ENCODE results near the gene DPYSL3.
A peak's percentile ranks its signal among the peaks of the same experiment; 100 is the strongest.

Gene DPYSL3

DNA sequence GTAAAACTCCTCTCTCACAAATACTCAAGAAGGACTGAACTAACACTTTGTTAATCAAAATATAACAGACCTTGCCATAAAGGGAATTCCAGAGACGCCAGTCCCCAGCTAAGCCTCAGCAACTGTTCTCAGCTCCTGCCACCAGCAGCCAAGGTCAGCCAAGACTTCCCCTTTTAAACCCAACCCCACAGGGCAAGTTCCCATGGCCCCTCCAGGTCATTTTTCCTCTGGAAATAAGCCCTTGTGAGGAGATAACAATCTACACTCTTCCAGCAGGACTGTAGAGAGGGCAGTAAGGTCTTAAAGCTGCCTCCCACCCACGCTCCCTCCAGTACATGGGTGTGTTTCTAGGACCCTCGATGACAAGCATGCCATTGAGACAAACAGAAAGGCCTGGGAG lies 78.3 kb downstream of the DPYSL3 start:
- H3K9me3 Mint-ChIP-seq, result no peaks in the 10 kb centered on the region
- peak overlapping the region; percentile 70 to 81 (median 78) for H3K27ac Mint-ChIP-seq
- no peaks in the 10 kb centered on the region for H3K36me3 Mint-ChIP-seq (ENCODE audit: low read depth)
- TF ChIP-seq, protein P1, sequence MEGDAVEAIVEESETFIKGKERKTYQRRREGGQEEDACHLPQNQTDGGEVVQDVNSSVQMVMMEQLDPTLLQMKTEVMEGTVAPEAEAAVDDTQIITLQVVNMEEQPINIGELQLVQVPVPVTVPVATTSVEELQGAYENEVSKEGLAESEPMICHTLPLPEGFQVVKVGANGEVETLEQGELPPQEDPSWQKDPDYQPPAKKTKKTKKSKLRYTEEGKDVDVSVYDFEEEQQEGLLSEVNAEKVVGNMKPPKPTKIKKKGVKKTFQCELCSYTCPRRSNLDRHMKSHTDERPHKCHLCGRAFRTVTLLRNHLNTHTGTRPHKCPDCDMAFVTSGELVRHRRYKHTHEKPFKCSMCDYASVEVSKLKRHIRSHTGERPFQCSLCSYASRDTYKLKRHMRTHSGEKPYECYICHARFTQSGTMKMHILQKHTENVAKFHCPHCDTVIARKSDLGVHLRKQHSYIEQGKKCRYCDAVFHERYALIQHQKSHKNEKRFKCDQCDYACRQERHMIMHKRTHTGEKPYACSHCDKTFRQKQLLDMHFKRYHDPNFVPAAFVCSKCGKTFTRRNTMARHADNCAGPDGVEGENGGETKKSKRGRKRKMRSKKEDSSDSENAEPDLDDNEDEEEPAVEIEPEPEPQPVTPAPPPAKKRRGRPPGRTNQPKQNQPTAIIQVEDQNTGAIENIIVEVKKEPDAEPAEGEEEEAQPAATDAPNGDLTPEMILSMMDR (IDR thresholded peaks at IDR 0.05; ENCODE audit: unreplicated experiment in 3 of 3), result no peak
- H3K4me3 Mint-ChIP-seq, result no peak overlapping the region
- H3K27me3 Mint-ChIP-seq (ENCODE audit: low read depth), result no peaks in the 10 kb centered on the region
- H3K4me1 Mint-ChIP-seq, result peaks cover 49% of the 10 kb centered on the region

- no peaks in the 10 kb centered on the region for H3K36me3 Mint-ChIP-seq (ENCODE audit: low read depth)
Measured at GRCh38 chr5:147430628-147431027, 79.2 kb downstream of the DPYSL3 start.

GRCh38 chr5:147427521-147428401 lies 82.1 kb downstream of the DPYSL3 start:
- peaks cover 9% of the 10 kb centered on the region for H3K36me3 Mint-ChIP-seq (ENCODE audit: low read depth)
- peaks cover 51% of the 10 kb centered on the region for H3K4me1 Mint-ChIP-seq
- H3K4me3 Mint-ChIP-seq, result peak overlapping the region in 1 of 3 experiments; percentile 21
- H3K27me3 Mint-ChIP-seq (ENCODE audit: low read depth), result no peaks in the 10 kb centered on the region
- no peaks in the 10 kb centered on the region for H3K9me3 Mint-ChIP-seq
- H3K27ac Mint-ChIP-seq, result peak overlapping the region in 2 of 3 experiments; percentile 21 to 66
- TF ChIP-seq, protein P1 (IDR thresholded peaks at IDR 0.05; ENCODE audit: unreplicated experiment in 3 of 3), result no peak

More at GRCh38 chr5:147430628-147431027, 79.2 kb downstream of the DPYSL3 start:
- TF ChIP-seq, protein P1 (IDR thresholded peaks at IDR 0.05; ENCODE audit: unreplicated experiment in 3 of 3), result no peak
- no peaks in the 10 kb centered on the region for H3K27me3 Mint-ChIP-seq (ENCODE audit: low read depth)
- H3K4me1 Mint-ChIP-seq, result peaks cover 56% of the 10 kb centered on the region
- no peak overlapping the region for H3K4me3 Mint-ChIP-seq
- peak overlapping the region in 2 of 3 experiments; percentile 21 to 70 for H3K27ac Mint-ChIP-seq
- H3K9me3 Mint-ChIP-seq, result no peaks in the 10 kb centered on the region

DNA sequence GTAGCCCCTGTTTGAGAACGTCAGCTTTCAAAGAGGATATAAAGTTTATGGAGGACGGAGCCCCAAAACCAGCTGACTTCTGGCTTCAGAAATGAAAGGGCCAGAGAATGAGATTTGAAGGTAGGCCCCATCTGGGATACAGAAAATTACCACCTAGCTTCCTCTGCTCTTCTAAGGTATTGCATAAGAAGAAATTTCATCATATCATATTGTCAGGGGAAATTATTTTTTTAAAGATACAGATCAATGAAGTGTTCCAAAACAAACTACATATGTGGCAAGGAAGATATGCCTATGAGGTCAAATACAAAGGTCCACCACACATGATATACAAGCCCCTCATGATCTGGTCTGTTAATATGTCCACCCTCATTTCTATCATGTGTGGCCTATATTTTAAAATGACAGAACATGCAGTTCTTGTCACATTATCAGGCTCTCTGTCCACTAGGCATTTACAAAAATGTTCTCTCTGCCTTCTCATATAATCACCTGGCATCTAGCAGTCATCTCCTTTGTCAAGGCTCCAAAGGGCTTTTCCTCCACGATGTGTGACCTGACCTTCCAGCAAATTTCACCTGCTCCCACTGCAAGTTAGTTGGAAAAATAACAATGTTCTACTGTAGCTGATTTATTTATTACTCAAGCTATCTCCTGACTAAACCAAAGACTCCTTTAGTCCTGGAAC lies 83.1 kb downstream of the DPYSL3 start:
- H3K4me1 Mint-ChIP-seq, result peaks cover 41% of the 10 kb centered on the region
- no peaks in the 10 kb centered on the region for H3K9me3 Mint-ChIP-seq
- TF ChIP-seq, protein P1 (IDR thresholded peaks at IDR 0.05; ENCODE audit: unreplicated experiment in 3 of 3), result no peak
- H3K27me3 Mint-ChIP-seq (ENCODE audit: low read depth), result no peaks in the 10 kb centered on the region
- H3K27ac Mint-ChIP-seq, result no peak overlapping the region
- no peak overlapping the region for H3K4me3 Mint-ChIP-seq
- peaks cover 18% of the 10 kb centered on the region for H3K36me3 Mint-ChIP-seq (ENCODE audit: low read depth)

- H3K4me1 Mint-ChIP-seq, result peaks cover 29% of the 10 kb centered on the region
- peaks cover 4% of the 10 kb centered on the region for H3K27me3 Mint-ChIP-seq (ENCODE audit: low read depth)
- H3K9me3 Mint-ChIP-seq, result no peaks in the 10 kb centered on the region
- peaks cover 26% of the 10 kb centered on the region for H3K36me3 Mint-ChIP-seq (ENCODE audit: low read depth)
- no peak overlapping the region for H3K4me3 Mint-ChIP-seq
- H3K27ac Mint-ChIP-seq, result no peak overlapping the region
- TF ChIP-seq, protein P1 (IDR thresholded peaks at IDR 0.05; ENCODE audit: unreplicated experiment in 3 of 3), result no peak
Measured at GRCh38 chr5:147418613-147419012, 91.3 kb downstream of the DPYSL3 start.
